Astrocyte (in vitro differentiated cells and primary cell): ENCODE measurements around the gene ATP5MC2. TPM values are rescaled to one million over a fixed set of nuclear protein-coding genes. Genes with fewer than 3 reads are reported as not detected.

ENCODE experiments used
- DNase-seq: peaks from one replicate; pipeline ENCODE4 v3.0.0-alpha.2; 2010; ENCODE audit warnings: low read depth
- FAIRE-seq: peaks from 2 replicates; lab custom pipeline; 2011; peaks lifted over from hg19 to GRCh38; lab: Jason Lieb, UNC
- H2AFZ ChIP-seq: 2 replicates; pipeline ENCODE4 v1.6.0; 2012; ENCODE audit warnings: low read depth, low read length, inconsistent platforms
- H3K27ac ChIP-seq: 2 replicates; pipeline ENCODE4 v1.5.1; 2011; ENCODE audit warnings: low read depth, low read length, inconsistent platforms
- H3K27me3 ChIP-seq: 2 replicates; pipeline ENCODE4 v1.6.0; 2011; ENCODE audit warnings: low read length, inconsistent platforms; ENCODE audit not compliant: insufficient read depth
- H3K36me3 ChIP-seq: 2 replicates; pipeline ENCODE4 v1.5.1; 2011; ENCODE audit warnings: low read length, inconsistent platforms; ENCODE audit not compliant: insufficient read depth
- H3K4me1 ChIP-seq: 2 replicates; pipeline ENCODE4 v1.5.1; 2011; ENCODE audit warnings: low read length, inconsistent platforms; ENCODE audit not compliant: insufficient read depth
- H3K4me2 ChIP-seq: 2 replicates; pipeline ENCODE4 v1.6.0; 2012; ENCODE audit warnings: low read length, inconsistent platforms
- H3K4me3 ChIP-seq: 2 replicates; pipeline ENCODE4 v1.5.1; 2011; ENCODE audit warnings: low read depth, mild to moderate bottlenecking, low read length, inconsistent platforms; ENCODE audit not compliant: insufficient read depth
- H3K79me2 ChIP-seq: 2 replicates; pipeline ENCODE4 v1.6.0; 2012; ENCODE audit warnings: mild to moderate bottlenecking, low read length, inconsistent platforms; ENCODE audit not compliant: insufficient read depth
- H3K9ac ChIP-seq: 2 replicates; pipeline ENCODE4 v1.6.0; 2012; ENCODE audit warnings: mild to moderate bottlenecking, low read length, inconsistent platforms
- H3K9me3 ChIP-seq: 2 replicates; pipeline ENCODE4 v1.5.1; 2012; ENCODE audit warnings: low read depth, mild to moderate bottlenecking, low read length, inconsistent platforms; ENCODE audit not compliant: insufficient read depth
- H4K20me1 ChIP-seq: 2 replicates; pipeline ENCODE4 v1.6.0; 2012; ENCODE audit warnings: low read length, inconsistent platforms; ENCODE audit not compliant: insufficient read depth
- H3K27ac Mint-ChIP-seq: one replicate; pipeline ENCODE4 v1.8.0; 2021; ENCODE audit warnings: mild to moderate bottlenecking, mixed read lengths; ENCODE audit not compliant: unreplicated experiment
- H3K27me3 Mint-ChIP-seq: one replicate; pipeline ENCODE4 v1.8.0; 2021; ENCODE audit warnings: low read depth, mixed read lengths; ENCODE audit not compliant: unreplicated experiment
- H3K36me3 Mint-ChIP-seq: one replicate; pipeline ENCODE4 v1.8.0; 2021; ENCODE audit warnings: low read depth, mixed read lengths; ENCODE audit not compliant: unreplicated experiment
- H3K4me1 Mint-ChIP-seq: one replicate; pipeline ENCODE4 v1.8.0; 2021; ENCODE audit warnings: low read depth, mixed read lengths; ENCODE audit not compliant: unreplicated experiment
- H3K4me3 Mint-ChIP-seq: one replicate; pipeline ENCODE4 v1.8.0; 2021; ENCODE audit warnings: mild to moderate bottlenecking, moderate library complexity, mixed read lengths; ENCODE audit not compliant: unreplicated experiment
- H3K9me3 Mint-ChIP-seq: one replicate; pipeline ENCODE4 v1.8.0; 2021; ENCODE audit warnings: mild to moderate bottlenecking, mixed read lengths; ENCODE audit not compliant: unreplicated experiment
- EZH2 ChIP-seq: IDR thresholded peaks from 2 replicates; pipeline ENCODE4 v1.6.1; 2012; ENCODE audit warnings: mild to moderate bottlenecking, low read length, inconsistent platforms; ENCODE audit not compliant: insufficient read depth
- total RNA-seq: library from RNA; stranded (reverse); gene quantifications from 2 replicates; pipeline ENCODE4 v1.2.1, GENCODE V29; 2021
- TF ChIP-seq, protein P1 (sequence below): IDR thresholded peaks from 2 replicates; pipeline ENCODE4 v1.5.1; 2011; ENCODE audit warnings: low read depth, mild to moderate bottlenecking, inconsistent platforms, low read length, moderate library complexity; ENCODE audit not compliant: insufficient read depth

Gene ATP5MC2
- total RNA-seq, 1 donor from 2014 or later, result 237 TPM

DNA sequence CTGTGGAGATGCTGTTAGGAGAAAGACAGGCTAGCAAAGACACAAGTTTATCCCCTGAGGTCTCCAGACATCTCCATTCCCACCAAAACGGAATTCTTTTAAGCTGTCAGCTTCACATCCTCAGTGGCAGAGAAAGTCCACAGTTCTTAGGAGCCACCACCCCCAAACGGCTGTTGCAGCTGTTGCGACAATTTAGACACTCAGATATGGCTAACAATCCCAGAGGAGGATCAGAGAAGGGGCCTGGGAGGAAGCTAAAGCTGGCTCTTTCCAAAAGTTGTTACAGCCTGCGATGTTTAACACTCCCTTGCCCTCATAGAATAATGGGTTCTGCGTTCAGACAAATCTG, 1.9 kb upstream of the ATP5MC2 start:
- Histone ChIP-seq H3K36me3 (no peaks in the 10 kb centered on the region), H3K9ac (no peak overlapping the region)
- no peak overlapping the region for H3K4me3 Mint-ChIP-seq

DNA sequence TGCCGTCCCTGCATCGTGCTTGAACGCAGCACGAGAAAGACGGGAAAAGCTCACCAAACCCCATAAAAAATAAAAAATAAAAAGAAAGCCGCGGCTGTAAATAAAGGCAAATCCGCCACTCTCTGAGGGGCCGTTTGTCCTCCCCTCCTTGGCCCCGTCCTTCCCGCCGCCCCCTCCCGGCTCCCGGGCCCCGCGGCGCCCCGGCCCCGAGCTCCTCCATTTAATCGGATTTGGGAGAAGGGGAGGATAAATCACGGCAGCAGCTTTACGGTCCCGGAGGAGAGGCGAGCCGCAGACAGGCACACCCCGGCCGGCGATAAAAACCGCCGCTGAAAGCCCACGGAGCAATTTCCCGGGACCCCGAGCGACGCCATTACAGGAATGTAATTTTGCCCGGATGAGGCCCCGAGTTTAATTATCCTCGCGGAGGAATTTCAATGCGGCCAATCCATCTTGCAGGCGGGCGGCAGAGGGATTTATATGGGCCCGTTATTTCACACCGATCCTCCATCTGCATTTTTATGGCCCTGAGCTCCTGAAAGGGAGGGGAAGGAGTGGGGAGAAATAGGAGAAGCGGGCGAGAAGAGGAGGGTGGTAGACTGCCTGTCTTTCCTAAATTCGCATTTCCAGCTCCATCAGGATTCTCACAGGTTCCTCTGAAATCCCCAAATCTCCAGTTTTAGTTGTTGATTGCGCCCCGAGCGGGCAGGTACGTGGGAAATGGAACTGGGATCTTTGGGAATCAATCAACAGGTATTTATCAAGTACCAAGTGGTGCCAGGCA, 1.3 kb upstream of the ATP5MC2 start:
- H3K27me3 ChIP-seq, result no peaks in the 10 kb centered on the region
- peak overlapping the region; percentile 48 for H3K4me3 ChIP-seq
- H3K9ac ChIP-seq, result peak overlapping the region; percentile 68
- H3K9me3 ChIP-seq, result no peaks in the 10 kb centered on the region
- peak overlapping the region; percentile 81 for H3K4me2 ChIP-seq
- peak overlapping the region; percentile 67 for H3K27ac ChIP-seq
- Mint-ChIP-seq H3K27me3 (peaks cover 7% of the 10 kb centered on the region), H3K9me3 (no peaks in the 10 kb centered on the region), H3K4me3 (no peak overlapping the region), H3K4me1 (peaks cover 3% of the 10 kb centered on the region), H3K36me3 (peaks cover 2% of the 10 kb centered on the region), H3K27ac (peak overlapping the region; percentile 97)
- H2AFZ ChIP-seq, result peak overlapping the region; percentile 93
- peaks cover 30% of the 10 kb centered on the region for H3K79me2 ChIP-seq
- TF ChIP-seq EZH2, result no peak
- TF ChIP-seq, protein P1, sequence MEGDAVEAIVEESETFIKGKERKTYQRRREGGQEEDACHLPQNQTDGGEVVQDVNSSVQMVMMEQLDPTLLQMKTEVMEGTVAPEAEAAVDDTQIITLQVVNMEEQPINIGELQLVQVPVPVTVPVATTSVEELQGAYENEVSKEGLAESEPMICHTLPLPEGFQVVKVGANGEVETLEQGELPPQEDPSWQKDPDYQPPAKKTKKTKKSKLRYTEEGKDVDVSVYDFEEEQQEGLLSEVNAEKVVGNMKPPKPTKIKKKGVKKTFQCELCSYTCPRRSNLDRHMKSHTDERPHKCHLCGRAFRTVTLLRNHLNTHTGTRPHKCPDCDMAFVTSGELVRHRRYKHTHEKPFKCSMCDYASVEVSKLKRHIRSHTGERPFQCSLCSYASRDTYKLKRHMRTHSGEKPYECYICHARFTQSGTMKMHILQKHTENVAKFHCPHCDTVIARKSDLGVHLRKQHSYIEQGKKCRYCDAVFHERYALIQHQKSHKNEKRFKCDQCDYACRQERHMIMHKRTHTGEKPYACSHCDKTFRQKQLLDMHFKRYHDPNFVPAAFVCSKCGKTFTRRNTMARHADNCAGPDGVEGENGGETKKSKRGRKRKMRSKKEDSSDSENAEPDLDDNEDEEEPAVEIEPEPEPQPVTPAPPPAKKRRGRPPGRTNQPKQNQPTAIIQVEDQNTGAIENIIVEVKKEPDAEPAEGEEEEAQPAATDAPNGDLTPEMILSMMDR, result no peak
- no peaks in the 10 kb centered on the region for H4K20me1 ChIP-seq
- no peaks in the 10 kb centered on the region for H3K36me3 ChIP-seq
- DNase-seq (no peak), FAIRE-seq (no peak)
- peaks cover 24% of the 10 kb centered on the region for H3K4me1 ChIP-seq

More for the DNA sequence above, 1.9 kb upstream of the ATP5MC2 start:
- Mint-ChIP-seq H3K4me1 (peaks cover 1% of the 10 kb centered on the region), H3K36me3 (no peaks in the 10 kb centered on the region), H3K27me3 (peaks cover 7% of the 10 kb centered on the region), H3K9me3 (no peaks in the 10 kb centered on the region), H3K27ac (peak overlapping the region; percentile 55)
- Histone ChIP-seq H3K27ac (no peak overlapping the region), H3K9me3 (no peaks in the 10 kb centered on the region), H3K4me2 (peak overlapping the region; percentile 81), H4K20me1 (no peaks in the 10 kb centered on the region), H3K4me1 (peaks cover 24% of the 10 kb centered on the region), H3K4me3 (no peak overlapping the region), H2AFZ (peak overlapping the region; percentile 93), H3K27me3 (no peaks in the 10 kb centered on the region), H3K79me2 (peaks cover 24% of the 10 kb centered on the region)
- TF ChIP-seq EZH2, result no peak
- TF ChIP-seq, protein P1, result no peak
- FAIRE-seq, result no peak
- DNase-seq, result no peak

DNA sequence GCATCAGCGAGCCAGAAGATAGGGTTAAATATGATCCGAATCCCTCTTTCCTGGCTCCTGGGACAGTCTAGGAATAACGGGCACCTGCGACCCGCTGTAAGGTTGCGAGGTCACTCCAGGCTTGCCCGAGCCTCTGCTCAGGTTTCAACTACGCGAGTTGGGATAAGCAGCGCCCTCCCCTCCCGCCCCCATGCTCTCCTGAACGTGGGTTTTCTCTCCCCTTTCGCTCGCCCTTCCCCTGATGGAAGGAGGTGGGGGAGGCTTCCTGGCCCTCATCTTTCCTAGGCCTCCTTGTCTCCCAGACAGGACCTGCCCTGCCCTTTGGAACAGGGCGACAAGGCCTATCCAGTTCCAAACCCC, 753 bp upstream of the ATP5MC2 start:
- no peak for DNase-seq
- H3K9me3 ChIP-seq, result no peaks in the 10 kb centered on the region
- no peaks in the 10 kb centered on the region for H3K27me3 ChIP-seq
- H3K9me3 Mint-ChIP-seq, result no peaks in the 10 kb centered on the region
- peaks cover 30% of the 10 kb centered on the region for H3K79me2 ChIP-seq
- peak overlapping the region; percentile 68 for H3K9ac ChIP-seq
- peak overlapping the region; percentile 97 for H3K27ac Mint-ChIP-seq
- H4K20me1 ChIP-seq, result no peaks in the 10 kb centered on the region
- H3K4me3 Mint-ChIP-seq, result peak overlapping the region; percentile 99
- peaks cover 3% of the 10 kb centered on the region for H3K36me3 Mint-ChIP-seq
- TF ChIP-seq EZH2, result no peak
- TF ChIP-seq, protein P1, result no peak
- H3K4me3 ChIP-seq, result peak overlapping the region; percentile 48
- H3K27ac ChIP-seq, result peak overlapping the region; percentile 67
- no peaks in the 10 kb centered on the region for H3K36me3 ChIP-seq
- peaks cover 7% of the 10 kb centered on the region for H3K27me3 Mint-ChIP-seq
- peaks cover 24% of the 10 kb centered on the region for H3K4me1 ChIP-seq
- FAIRE-seq, result no peak
- H2AFZ ChIP-seq, result peak overlapping the region; percentile 93
- H3K4me1 Mint-ChIP-seq, result peaks cover 3% of the 10 kb centered on the region
- peak overlapping the region; percentile 81 for H3K4me2 ChIP-seq
